ENCODE data around the gene CARS1. TPM values are rescaled to one million over a fixed set of nuclear protein-coding genes. Genes with fewer than 3 reads are reported as not detected.
A peak's percentile ranks its signal among the peaks of the same experiment; 100 is the strongest.

Gene CARS1
- total and polyA plus RNA-seq, 10 of the 15 experiments (the other 5 are each of a cell fraction or from before 2014, with no cell fraction given) = 7.8 to 60.6 (median 45.7) TPM

DNA sequence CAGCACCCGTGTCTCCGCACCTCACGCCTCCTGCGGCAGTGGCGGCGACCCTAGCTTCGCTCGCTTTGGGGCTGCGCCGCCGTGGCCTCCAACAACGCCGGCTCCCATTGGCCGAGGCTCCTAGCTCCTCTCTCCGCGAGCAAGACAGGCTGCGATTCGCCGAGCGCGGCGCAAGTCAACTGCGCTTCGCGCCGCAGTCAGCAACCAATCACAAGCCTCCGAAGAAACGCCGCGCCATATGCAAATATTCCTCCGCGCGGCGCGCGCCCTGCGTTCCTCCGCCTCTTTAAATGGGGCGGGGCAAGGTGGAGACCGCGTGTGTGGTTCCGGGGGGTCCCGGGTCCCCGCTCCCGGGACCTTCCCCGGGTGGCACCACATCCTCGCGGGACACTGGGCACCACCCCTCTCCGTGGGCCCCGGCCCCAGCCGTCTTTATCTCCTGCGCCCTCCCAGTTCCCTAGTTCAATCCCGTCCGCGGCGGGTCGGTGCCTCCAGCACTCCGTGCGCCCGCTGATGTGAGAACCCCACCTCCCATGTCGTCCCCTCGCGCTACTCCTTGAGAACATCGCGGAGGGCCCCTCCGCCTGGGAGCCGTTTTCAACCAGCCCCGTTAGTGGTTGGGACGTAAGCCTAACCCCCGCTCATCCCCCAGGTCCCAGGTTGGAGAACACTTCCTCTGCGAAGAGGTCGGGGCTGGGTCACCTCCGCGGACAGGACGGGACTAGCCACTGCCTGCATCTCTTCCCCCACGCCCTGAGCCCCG lies 64.8 kb downstream of the CARS1 start, which contains the start of gene NAP1L4 (continued):
- TF ChIP-seq, protein P1, sequence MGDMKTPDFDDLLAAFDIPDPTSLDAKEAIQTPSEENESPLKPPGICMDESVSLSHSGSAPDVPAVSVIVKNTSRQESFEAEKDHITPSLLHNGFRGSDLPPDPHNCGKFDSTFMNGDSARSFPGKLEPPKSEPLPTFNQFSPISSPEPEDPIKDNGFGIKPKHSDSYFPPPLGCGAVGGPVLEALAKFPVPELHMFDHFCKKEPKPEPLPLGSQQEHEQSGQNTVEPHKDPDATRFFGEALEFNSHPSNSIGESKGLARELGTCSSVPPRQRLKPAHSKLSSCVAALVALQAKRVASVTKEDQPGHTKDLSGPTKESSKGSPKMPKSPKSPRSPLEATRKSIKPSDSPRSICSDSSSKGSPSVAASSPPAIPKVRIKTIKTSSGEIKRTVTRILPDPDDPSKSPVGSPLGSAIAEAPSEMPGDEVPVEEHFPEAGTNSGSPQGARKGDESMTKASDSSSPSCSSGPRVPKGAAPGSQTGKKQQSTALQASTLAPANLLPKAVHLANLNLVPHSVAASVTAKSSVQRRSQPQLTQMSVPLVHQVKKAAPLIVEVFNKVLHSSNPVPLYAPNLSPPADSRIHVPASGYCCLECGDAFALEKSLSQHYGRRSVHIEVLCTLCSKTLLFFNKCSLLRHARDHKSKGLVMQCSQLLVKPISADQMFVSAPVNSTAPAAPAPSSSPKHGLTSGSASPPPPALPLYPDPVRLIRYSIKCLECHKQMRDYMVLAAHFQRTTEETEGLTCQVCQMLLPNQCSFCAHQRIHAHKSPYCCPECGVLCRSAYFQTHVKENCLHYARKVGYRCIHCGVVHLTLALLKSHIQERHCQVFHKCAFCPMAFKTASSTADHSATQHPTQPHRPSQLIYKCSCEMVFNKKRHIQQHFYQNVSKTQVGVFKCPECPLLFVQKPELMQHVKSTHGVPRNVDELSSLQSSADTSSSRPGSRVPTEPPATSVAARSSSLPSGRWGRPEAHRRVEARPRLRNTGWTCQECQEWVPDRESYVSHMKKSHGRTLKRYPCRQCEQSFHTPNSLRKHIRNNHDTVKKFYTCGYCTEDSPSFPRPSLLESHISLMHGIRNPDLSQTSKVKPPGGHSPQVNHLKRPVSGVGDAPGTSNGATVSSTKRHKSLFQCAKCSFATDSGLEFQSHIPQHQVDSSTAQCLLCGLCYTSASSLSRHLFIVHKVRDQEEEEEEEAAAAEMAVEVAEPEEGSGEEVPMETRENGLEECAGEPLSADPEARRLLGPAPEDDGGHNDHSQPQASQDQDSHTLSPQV (IDR thresholded peaks at IDR 0.05) = no peak
- TF ChIP-seq RBBP5 (conservative IDR thresholded peaks at IDR 0.05) (no peak), DPF2 (IDR thresholded peaks at IDR 0.05) (peak; percentile 58), BRCA1 (IDR thresholded peaks at IDR 0.05; ENCODE audit: low read depth, low read length) (no peak), ATF7 (IDR thresholded peaks at IDR 0.05; ENCODE audit: low read depth) (no peak), SREBF1 (IDR thresholded peaks at IDR 0.05; ENCODE audit: low read length) (no peak), SUZ12 (IDR thresholded peaks at IDR 0.05; ENCODE audit: unreplicated experiment) (no peak)
- TF ChIP-seq, protein P2, sequence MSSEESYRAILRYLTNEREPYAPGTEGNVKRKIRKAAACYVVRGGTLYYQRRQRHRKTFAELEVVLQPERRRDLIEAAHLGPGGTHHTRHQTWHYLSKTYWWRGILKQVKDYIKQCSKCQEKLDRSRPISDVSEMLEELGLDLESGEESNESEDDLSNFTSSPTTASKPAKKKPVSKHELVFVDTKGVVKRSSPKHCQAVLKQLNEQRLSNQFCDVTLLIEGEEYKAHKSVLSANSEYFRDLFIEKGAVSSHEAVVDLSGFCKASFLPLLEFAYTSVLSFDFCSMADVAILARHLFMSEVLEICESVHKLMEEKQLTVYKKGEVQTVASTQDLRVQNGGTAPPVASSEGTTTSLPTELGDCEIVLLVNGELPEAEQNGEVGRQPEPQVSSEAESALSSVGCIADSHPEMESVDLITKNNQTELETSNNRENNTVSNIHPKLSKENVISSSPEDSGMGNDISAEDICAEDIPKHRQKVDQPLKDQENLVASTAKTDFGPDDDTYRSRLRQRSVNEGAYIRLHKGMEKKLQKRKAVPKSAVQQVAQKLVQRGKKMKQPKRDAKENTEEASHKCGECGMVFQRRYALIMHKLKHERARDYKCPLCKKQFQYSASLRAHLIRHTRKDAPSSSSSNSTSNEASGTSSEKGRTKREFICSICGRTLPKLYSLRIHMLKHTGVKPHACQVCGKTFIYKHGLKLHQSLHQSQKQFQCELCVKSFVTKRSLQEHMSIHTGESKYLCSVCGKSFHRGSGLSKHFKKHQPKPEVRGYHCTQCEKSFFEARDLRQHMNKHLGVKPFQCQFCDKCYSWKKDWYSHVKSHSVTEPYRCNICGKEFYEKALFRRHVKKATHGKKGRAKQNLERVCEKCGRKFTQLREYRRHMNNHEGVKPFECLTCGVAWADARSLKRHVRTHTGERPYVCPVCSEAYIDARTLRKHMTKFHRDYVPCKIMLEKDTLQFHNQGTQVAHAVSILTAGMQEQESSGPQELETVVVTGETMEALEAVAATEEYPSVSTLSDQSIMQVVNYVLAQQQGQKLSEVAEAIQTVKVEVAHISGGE (CRISPR knock-in tag; IDR thresholded peaks at IDR 0.05) = no peak; the same call in 1 of the 2 replicates
- TF ChIP-seq, protein P3, sequence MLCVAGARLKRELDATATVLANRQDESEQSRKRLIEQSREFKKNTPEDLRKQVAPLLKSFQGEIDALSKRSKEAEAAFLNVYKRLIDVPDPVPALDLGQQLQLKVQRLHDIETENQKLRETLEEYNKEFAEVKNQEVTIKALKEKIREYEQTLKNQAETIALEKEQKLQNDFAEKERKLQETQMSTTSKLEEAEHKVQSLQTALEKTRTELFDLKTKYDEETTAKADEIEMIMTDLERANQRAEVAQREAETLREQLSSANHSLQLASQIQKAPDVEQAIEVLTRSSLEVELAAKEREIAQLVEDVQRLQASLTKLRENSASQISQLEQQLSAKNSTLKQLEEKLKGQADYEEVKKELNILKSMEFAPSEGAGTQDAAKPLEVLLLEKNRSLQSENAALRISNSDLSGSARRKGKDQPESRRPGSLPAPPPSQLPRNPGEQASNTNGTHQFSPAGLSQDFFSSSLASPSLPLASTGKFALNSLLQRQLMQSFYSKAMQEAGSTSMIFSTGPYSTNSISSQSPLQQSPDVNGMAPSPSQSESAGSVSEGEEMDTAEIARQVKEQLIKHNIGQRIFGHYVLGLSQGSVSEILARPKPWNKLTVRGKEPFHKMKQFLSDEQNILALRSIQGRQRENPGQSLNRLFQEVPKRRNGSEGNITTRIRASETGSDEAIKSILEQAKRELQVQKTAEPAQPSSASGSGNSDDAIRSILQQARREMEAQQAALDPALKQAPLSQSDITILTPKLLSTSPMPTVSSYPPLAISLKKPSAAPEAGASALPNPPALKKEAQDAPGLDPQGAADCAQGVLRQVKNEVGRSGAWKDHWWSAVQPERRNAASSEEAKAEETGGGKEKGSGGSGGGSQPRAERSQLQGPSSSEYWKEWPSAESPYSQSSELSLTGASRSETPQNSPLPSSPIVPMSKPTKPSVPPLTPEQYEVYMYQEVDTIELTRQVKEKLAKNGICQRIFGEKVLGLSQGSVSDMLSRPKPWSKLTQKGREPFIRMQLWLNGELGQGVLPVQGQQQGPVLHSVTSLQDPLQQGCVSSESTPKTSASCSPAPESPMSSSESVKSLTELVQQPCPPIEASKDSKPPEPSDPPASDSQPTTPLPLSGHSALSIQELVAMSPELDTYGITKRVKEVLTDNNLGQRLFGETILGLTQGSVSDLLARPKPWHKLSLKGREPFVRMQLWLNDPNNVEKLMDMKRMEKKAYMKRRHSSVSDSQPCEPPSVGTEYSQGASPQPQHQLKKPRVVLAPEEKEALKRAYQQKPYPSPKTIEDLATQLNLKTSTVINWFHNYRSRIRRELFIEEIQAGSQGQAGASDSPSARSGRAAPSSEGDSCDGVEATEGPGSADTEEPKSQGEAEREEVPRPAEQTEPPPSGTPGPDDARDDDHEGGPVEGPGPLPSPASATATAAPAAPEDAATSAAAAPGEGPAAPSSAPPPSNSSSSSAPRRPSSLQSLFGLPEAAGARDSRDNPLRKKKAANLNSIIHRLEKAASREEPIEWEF (IDR thresholded peaks at IDR 0.05; ENCODE audit: insufficient replicate concordance, low read depth, low read length) = no peak
- TF ChIP-seq, protein P4, sequence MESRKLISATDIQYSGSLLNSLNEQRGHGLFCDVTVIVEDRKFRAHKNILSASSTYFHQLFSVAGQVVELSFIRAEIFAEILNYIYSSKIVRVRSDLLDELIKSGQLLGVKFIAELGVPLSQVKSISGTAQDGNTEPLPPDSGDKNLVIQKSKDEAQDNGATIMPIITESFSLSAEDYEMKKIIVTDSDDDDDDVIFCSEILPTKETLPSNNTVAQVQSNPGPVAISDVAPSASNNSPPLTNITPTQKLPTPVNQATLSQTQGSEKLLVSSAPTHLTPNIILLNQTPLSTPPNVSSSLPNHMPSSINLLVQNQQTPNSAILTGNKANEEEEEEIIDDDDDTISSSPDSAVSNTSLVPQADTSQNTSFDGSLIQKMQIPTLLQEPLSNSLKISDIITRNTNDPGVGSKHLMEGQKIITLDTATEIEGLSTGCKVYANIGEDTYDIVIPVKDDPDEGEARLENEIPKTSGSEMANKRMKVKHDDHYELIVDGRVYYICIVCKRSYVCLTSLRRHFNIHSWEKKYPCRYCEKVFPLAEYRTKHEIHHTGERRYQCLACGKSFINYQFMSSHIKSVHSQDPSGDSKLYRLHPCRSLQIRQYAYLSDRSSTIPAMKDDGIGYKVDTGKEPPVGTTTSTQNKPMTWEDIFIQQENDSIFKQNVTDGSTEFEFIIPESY (IDR thresholded peaks at IDR 0.05) = no peak
- TF ChIP-seq, protein P5, sequence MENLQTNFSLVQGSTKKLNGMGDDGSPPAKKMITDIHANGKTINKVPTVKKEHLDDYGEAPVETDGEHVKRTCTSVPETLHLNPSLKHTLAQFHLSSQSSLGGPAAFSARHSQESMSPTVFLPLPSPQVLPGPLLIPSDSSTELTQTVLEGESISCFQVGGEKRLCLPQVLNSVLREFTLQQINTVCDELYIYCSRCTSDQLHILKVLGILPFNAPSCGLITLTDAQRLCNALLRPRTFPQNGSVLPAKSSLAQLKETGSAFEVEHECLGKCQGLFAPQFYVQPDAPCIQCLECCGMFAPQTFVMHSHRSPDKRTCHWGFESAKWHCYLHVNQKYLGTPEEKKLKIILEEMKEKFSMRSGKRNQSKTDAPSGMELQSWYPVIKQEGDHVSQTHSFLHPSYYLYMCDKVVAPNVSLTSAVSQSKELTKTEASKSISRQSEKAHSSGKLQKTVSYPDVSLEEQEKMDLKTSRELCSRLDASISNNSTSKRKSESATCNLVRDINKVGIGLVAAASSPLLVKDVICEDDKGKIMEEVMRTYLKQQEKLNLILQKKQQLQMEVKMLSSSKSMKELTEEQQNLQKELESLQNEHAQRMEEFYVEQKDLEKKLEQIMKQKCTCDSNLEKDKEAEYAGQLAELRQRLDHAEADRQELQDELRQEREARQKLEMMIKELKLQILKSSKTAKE (IDR thresholded peaks at IDR 0.05; ENCODE audit: low read depth, poor library complexity, severe bottlenecking) = no peak

All from GM12878 (cell line).